Neural cell (in vitro differentiated cells): ENCODE results near the gene FASLG. TPM values are rescaled to one million over a fixed set of nuclear protein-coding genes. Genes with fewer than 3 reads are reported as not detected.

Experiments
- H2AFZ ChIP-seq: fragments of 200-600, 300-800 bp; sonication (generic), shearing (Covaris generic); 2 replicates; pipeline ENCODE4 v1.6.0; 2014; ENCODE audit warnings: low read depth, mild to moderate bottlenecking, antibody characterized with exemption, low read length, moderate library complexity
- H3F3A ChIP-seq: fragments of 200-600 bp; shearing (Covaris generic); 2 replicates; pipeline ENCODE4 v1.6.1; 2016; ENCODE audit warnings: mild to moderate bottlenecking, moderate library complexity, mixed read lengths, antibody characterized with exemption, low read length; ENCODE audit not compliant: insufficient read depth, poor library complexity, severe bottlenecking
- H3K27ac ChIP-seq: fragments of 200-600, 300-800 bp; sonication (generic), shearing (Covaris generic); 2 replicates; pipeline ENCODE4 v1.5.1; 2014; ENCODE audit warnings: mild to moderate bottlenecking, low read length, moderate library complexity
- H3K27me3 ChIP-seq: fragments of 300-800, 200-600 bp; sonication (generic), shearing (Covaris generic); 2 replicates; pipeline ENCODE4 v1.6.0; 2014; ENCODE audit warnings: mild to moderate bottlenecking, low read depth, low read length, moderate library complexity; ENCODE audit not compliant: insufficient read depth
- H3K36me3 ChIP-seq: fragments of 300-800, 200-600 bp; sonication (generic), shearing (Covaris generic); 2 replicates; pipeline ENCODE4 v1.5.1; 2014; ENCODE audit warnings: mild to moderate bottlenecking, antibody characterized with exemption, low read length, moderate library complexity; ENCODE audit not compliant: insufficient read depth
- H3K4me2 ChIP-seq: fragments of 300-800, 200-600 bp; sonication (generic), shearing (Covaris generic); 2 replicates; pipeline ENCODE4 v1.6.0; 2014; ENCODE audit warnings: mild to moderate bottlenecking, low read length
- H3K4me3 ChIP-seq: fragments of 300-800, 200-600 bp; sonication (generic), shearing (Covaris generic); 2 replicates; pipeline ENCODE4 v1.5.1; 2014; ENCODE audit warnings: mild to moderate bottlenecking, low read length, moderate library complexity
- H3K79me2 ChIP-seq: fragments of 200-600 bp; shearing (Covaris generic); replicated peaks from 2 replicates; pipeline ENCODE4 v1.6.0; 2014; ENCODE audit warnings: mild to moderate bottlenecking, low read length, moderate library complexity; ENCODE audit not compliant: insufficient read depth
- H3K9ac ChIP-seq: fragments of 300-800, 200-600 bp; sonication (generic), shearing (Covaris generic); 2 replicates; pipeline ENCODE4 v1.6.1; 2016; ENCODE audit warnings: mild to moderate bottlenecking, low read length, mixed read lengths
- H3K9me2 ChIP-seq: fragments of 200-600 bp; shearing (Covaris generic); 2 replicates; pipeline ENCODE4 v1.6.1; 2016; ENCODE audit warnings: mild to moderate bottlenecking, low read length, mixed read lengths; ENCODE audit not compliant: insufficient read depth
- H3K9me3 ChIP-seq: fragments of 200-600, 300-800 bp; sonication (generic), shearing (Covaris generic); 2 replicates; pipeline ENCODE4 v1.6.1; 2016; ENCODE audit warnings: mild to moderate bottlenecking, mixed run types, low read length, moderate library complexity, mixed read lengths
- H4K20me1 ChIP-seq: fragments of 200-600 bp; shearing (Covaris generic); 2 replicates; pipeline ENCODE4 v1.6.1; 2016; ENCODE audit warnings: mild to moderate bottlenecking, mixed run types; ENCODE audit not compliant: insufficient read depth
- EP300 ChIP-seq: fragments of 450-650 bp; conservative IDR thresholded peaks from 2 replicates; pipeline ENCODE4 v1.6.1; 2014; ENCODE audit warnings: antibody characterized with exemption, mild to moderate bottlenecking, moderate library complexity; ENCODE audit not compliant: poor library complexity, severe bottlenecking
- EZH2 ChIP-seq: fragments of 200-600, 300-800 bp; shearing (Covaris generic), sonication (generic); IDR thresholded peaks from 2 replicates; pipeline ENCODE4 v1.6.1; 2014; ENCODE audit warnings: antibody characterized with exemption, low read length, borderline replicate concordance, mild to moderate bottlenecking; ENCODE audit not compliant: insufficient read depth, poor library complexity, severe bottlenecking
- MXI1 ChIP-seq: fragments of 450-650 bp; conservative IDR thresholded peaks from 2 replicates; pipeline ENCODE4 v1.6.1; 2014; ENCODE audit warnings: antibody characterized with exemption, mild to moderate bottlenecking; ENCODE audit not compliant: poor library complexity, severe bottlenecking
- POLR2AphosphoS5 ChIP-seq: IDR thresholded peaks from 2 replicates; pipeline ENCODE4 v1.6.1; 2012
- RAD21 ChIP-seq: fragments of 450-650 bp; conservative IDR thresholded peaks from 2 replicates; pipeline ENCODE4 v1.6.1; 2014; ENCODE audit warnings: antibody characterized with exemption, mild to moderate bottlenecking, moderate library complexity
- SMC3 ChIP-seq: fragments of 450-650 bp; conservative IDR thresholded peaks from 2 replicates; pipeline ENCODE4 v1.6.1; 2014; ENCODE audit warnings: antibody characterized with exemption, mild to moderate bottlenecking, moderate library complexity; ENCODE audit not compliant: poor library complexity
- TAF1 ChIP-seq: IDR thresholded peaks from 2 replicates; pipeline ENCODE4 v1.6.1; 2012; ENCODE audit warnings: low read depth
- polyA plus RNA-seq: library from polyadenylated mRNA; depleted of rRNA; stranded (reverse); fragments of >200 nt; gene quantifications from 2 replicates; pipeline ENCODE4 v1.2.3, GENCODE V29; 2014
- TF ChIP-seq, protein P1 (sequence below): IDR thresholded peaks from 2 replicates; pipeline ENCODE4 v1.6.1; 2012; ENCODE audit warnings: borderline replicate concordance
- TF ChIP-seq, protein P2 (sequence below): fragments of 450-650 bp; IDR thresholded peaks from 2 replicates; pipeline ENCODE4 v1.5.1; 2014; ENCODE audit warnings: antibody characterized with exemption, mild to moderate bottlenecking, moderate library complexity; ENCODE audit not compliant: poor library complexity, severe bottlenecking

FASLG gene
- polyA plus RNA-seq, 1 donor from 2014 or later, result not detected

DNA sequence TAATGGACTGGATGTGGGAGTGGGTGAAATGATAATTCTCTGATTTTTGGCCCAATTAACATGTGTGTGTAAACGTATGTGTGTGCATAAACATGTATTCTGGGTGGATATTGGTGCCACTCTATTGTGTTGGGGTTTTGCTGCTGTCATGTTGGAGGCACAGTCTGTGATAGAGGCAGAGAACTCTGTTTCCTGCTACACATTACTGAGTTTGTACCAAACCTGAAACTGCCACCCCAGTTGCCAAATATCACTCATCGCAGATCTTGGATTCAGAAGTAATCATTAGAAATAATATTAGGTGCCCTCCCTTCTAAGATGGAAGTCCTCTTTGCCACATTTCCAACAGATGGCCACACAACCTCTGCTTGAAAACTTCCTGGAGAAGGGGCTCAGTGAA is 13.8 kb downstream of the FASLG start:
- TF ChIP-seq, protein P1, sequence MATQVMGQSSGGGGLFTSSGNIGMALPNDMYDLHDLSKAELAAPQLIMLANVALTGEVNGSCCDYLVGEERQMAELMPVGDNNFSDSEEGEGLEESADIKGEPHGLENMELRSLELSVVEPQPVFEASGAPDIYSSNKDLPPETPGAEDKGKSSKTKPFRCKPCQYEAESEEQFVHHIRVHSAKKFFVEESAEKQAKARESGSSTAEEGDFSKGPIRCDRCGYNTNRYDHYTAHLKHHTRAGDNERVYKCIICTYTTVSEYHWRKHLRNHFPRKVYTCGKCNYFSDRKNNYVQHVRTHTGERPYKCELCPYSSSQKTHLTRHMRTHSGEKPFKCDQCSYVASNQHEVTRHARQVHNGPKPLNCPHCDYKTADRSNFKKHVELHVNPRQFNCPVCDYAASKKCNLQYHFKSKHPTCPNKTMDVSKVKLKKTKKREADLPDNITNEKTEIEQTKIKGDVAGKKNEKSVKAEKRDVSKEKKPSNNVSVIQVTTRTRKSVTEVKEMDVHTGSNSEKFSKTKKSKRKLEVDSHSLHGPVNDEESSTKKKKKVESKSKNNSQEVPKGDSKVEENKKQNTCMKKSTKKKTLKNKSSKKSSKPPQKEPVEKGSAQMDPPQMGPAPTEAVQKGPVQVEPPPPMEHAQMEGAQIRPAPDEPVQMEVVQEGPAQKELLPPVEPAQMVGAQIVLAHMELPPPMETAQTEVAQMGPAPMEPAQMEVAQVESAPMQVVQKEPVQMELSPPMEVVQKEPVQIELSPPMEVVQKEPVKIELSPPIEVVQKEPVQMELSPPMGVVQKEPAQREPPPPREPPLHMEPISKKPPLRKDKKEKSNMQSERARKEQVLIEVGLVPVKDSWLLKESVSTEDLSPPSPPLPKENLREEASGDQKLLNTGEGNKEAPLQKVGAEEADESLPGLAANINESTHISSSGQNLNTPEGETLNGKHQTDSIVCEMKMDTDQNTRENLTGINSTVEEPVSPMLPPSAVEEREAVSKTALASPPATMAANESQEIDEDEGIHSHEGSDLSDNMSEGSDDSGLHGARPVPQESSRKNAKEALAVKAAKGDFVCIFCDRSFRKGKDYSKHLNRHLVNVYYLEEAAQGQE, result no peak
- TF ChIP-seq SMC3 (no peak), EP300 (no peak), TAF1 (no peak), EZH2 (no peak), MXI1 (no peak), POLR2AphosphoS5 (no peak), RAD21 (no peak)
- TF ChIP-seq, protein P2, sequence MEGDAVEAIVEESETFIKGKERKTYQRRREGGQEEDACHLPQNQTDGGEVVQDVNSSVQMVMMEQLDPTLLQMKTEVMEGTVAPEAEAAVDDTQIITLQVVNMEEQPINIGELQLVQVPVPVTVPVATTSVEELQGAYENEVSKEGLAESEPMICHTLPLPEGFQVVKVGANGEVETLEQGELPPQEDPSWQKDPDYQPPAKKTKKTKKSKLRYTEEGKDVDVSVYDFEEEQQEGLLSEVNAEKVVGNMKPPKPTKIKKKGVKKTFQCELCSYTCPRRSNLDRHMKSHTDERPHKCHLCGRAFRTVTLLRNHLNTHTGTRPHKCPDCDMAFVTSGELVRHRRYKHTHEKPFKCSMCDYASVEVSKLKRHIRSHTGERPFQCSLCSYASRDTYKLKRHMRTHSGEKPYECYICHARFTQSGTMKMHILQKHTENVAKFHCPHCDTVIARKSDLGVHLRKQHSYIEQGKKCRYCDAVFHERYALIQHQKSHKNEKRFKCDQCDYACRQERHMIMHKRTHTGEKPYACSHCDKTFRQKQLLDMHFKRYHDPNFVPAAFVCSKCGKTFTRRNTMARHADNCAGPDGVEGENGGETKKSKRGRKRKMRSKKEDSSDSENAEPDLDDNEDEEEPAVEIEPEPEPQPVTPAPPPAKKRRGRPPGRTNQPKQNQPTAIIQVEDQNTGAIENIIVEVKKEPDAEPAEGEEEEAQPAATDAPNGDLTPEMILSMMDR, result no peak
- no peak overlapping the region for H3K4me3 ChIP-seq
- no peaks in the 10 kb centered on the region for H3K27me3 ChIP-seq

DNA sequence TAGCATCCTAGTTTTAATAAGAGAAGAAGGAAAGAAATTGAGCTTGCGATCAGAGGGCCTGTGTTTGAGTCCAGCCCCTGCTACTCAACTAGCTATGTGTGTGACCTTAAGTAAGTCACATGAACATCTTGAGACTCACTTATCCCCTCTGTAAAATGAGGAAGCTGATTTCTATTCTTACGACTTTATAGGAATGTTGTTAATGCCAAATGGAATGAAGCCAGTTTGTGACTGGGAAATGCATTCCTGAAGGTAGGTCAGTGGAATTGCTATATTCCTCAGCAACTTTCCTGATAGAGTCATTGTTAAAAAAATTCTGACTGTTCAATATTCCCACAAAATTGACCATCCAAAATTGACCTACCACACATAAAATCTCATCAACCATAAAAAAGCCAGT is 14.9 kb downstream of the FASLG start:
- Histone ChIP-seq H4K20me1 (peaks cover 3% of the 10 kb centered on the region), H3F3A (no peaks in the 10 kb centered on the region), H3K9me2 (no peaks in the 10 kb centered on the region), H3K27me3 (no peaks in the 10 kb centered on the region), H3K27ac (no peak overlapping the region), H3K4me3 (no peak overlapping the region), H2AFZ (no peak overlapping the region), H3K36me3 (no peaks in the 10 kb centered on the region), H3K9ac (no peak overlapping the region), H3K79me2 (no peaks in the 10 kb centered on the region), H3K4me2 (no peak overlapping the region), H3K9me3 (no peaks in the 10 kb centered on the region)
- TF ChIP-seq, protein P2, result no peak
- TF ChIP-seq RAD21, result no peak
- TF ChIP-seq, protein P1, result no peak
- no peak for TF ChIP-seq MXI1
- no peak for TF ChIP-seq EP300
- no peak for TF ChIP-seq SMC3

More for the DNA sequence above, 13.8 kb downstream of the FASLG start:
- Histone ChIP-seq H3K4me2 (no peak overlapping the region), H3K9ac (no peak overlapping the region), H3K27ac (no peak overlapping the region), H3K9me3 (no peaks in the 10 kb centered on the region), H2AFZ (no peak overlapping the region), H3K9me2 (no peaks in the 10 kb centered on the region), H3K36me3 (no peaks in the 10 kb centered on the region), H3K79me2 (no peaks in the 10 kb centered on the region), H4K20me1 (peaks cover 3% of the 10 kb centered on the region), H3F3A (no peaks in the 10 kb centered on the region)
